Measurements from ENCODE around the gene AQP2.

DNA sequence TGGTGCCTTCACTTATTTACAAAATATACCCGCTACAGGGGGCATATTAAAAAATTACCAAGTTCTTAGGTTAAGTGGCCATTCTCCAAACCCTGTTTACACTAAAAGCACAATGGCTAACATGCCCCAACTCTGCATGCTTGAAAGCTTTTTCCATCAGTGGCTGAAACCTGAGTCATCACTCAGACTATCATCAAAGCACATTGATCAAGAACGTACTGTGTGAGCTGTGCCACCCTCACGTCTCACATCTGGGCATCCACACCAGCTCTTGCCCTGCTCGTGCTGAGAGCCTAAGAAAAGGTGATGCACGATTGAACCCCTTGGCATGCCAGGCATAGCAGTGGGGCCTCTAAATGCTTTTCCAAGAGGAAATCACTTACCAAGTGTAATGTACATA lies 35.4 kb downstream of the AQP2 start:
- TF ChIP-seq, protein P1, sequence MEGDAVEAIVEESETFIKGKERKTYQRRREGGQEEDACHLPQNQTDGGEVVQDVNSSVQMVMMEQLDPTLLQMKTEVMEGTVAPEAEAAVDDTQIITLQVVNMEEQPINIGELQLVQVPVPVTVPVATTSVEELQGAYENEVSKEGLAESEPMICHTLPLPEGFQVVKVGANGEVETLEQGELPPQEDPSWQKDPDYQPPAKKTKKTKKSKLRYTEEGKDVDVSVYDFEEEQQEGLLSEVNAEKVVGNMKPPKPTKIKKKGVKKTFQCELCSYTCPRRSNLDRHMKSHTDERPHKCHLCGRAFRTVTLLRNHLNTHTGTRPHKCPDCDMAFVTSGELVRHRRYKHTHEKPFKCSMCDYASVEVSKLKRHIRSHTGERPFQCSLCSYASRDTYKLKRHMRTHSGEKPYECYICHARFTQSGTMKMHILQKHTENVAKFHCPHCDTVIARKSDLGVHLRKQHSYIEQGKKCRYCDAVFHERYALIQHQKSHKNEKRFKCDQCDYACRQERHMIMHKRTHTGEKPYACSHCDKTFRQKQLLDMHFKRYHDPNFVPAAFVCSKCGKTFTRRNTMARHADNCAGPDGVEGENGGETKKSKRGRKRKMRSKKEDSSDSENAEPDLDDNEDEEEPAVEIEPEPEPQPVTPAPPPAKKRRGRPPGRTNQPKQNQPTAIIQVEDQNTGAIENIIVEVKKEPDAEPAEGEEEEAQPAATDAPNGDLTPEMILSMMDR (IDR thresholded peaks at IDR 0.05), result no peak
- TF ChIP-seq TEAD4 (IDR thresholded peaks at IDR 0.05; ENCODE audit: borderline replicate concordance, insufficient read depth) (no peak), RAD21 (IDR thresholded peaks at IDR 0.05; ENCODE audit: low read length) (no peak), GABPA (IDR thresholded peaks at IDR 0.05; ENCODE audit: low read depth) (no peak), RXRA (IDR thresholded peaks at IDR 0.05; ENCODE audit: borderline replicate concordance, low read depth) (no peak)
- TF ChIP-seq, protein P2, sequence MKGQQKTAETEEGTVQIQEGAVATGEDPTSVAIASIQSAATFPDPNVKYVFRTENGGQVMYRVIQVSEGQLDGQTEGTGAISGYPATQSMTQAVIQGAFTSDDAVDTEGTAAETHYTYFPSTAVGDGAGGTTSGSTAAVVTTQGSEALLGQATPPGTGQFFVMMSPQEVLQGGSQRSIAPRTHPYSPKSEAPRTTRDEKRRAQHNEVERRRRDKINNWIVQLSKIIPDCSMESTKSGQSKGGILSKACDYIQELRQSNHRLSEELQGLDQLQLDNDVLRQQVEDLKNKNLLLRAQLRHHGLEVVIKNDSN (IDR thresholded peaks at IDR 0.05; ENCODE audit: borderline replicate concordance, low read depth), result no peak
- TF ChIP-seq, protein P3, sequence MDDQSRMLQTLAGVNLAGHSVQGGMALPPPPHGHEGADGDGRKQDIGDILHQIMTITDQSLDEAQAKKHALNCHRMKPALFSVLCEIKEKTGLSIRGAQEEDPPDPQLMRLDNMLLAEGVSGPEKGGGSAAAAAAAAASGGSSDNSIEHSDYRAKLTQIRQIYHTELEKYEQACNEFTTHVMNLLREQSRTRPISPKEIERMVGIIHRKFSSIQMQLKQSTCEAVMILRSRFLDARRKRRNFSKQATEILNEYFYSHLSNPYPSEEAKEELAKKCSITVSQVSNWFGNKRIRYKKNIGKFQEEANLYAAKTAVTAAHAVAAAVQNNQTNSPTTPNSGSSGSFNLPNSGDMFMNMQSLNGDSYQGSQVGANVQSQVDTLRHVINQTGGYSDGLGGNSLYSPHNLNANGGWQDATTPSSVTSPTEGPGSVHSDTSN (IDR thresholded peaks at IDR 0.05), result no peak

Measured in SK-N-SH (cell line).